ENCODE measurements around the gene HDAC7.
A peak's percentile ranks its signal among the peaks of the same experiment; 100 is the strongest.

HDAC7 gene

DNA sequence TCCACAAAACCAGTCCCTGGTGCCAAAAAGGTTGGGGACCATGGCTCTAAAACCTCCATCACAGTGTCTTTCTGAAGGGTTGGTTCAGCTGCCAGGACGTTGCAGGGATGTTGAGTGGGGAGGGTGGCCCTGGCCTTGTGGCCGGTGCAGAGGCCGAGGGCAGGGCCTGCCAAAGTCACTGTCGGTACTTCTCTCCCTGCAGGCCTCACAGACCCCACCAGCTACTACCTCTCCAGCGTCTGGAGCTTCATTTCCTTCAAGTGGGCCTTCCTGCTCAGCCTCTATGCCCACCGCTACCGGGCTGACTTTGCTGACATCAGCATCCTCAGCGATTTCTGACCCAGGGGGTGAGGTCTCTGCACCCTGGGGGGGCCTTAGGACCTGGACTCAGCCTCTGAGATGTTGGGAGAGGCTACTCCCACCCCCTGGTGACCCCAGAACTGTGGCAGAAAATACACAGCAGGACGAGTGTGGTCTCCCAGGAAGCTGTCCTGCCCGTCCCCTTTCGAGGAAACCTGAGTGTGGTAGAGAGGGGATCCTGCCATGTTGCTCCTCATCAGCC lies 39.7 kb downstream of the HDAC7 start:
- TF ChIP-seq FOXM1 (IDR thresholded peaks at IDR 0.05; ENCODE audit: borderline replicate concordance, low read depth) (no peak), TEAD4 (IDR thresholded peaks at IDR 0.05) (no peak), TCF12 (IDR thresholded peaks at IDR 0.05; ENCODE audit: low read depth) (no peak), NFIC (IDR thresholded peaks at IDR 0.05) (no peak), EP300 (IDR thresholded peaks at IDR 0.05; ENCODE audit: borderline replicate concordance) (no peak), ZBTB7A (IDR thresholded peaks at IDR 0.05; ENCODE audit: low read depth) (no peak), TAF1 (IDR thresholded peaks at IDR 0.05; ENCODE audit: low read depth) (no peak), CEBPB (IDR thresholded peaks at IDR 0.05) (no peak), YY1 (IDR thresholded peaks at IDR 0.05; ENCODE audit: low read depth) (no peak), RAD21 (IDR thresholded peaks at IDR 0.05; ENCODE audit: low read depth) (no peak), CREB1 (IDR thresholded peaks at IDR 0.05; ENCODE audit: low read depth) (no peak), EGR1 (IDR thresholded peaks at IDR 0.05) (no peak)
- TF ChIP-seq, protein P1, sequence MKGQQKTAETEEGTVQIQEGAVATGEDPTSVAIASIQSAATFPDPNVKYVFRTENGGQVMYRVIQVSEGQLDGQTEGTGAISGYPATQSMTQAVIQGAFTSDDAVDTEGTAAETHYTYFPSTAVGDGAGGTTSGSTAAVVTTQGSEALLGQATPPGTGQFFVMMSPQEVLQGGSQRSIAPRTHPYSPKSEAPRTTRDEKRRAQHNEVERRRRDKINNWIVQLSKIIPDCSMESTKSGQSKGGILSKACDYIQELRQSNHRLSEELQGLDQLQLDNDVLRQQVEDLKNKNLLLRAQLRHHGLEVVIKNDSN (IDR thresholded peaks at IDR 0.05) = no peak
- TF ChIP-seq, protein P2, sequence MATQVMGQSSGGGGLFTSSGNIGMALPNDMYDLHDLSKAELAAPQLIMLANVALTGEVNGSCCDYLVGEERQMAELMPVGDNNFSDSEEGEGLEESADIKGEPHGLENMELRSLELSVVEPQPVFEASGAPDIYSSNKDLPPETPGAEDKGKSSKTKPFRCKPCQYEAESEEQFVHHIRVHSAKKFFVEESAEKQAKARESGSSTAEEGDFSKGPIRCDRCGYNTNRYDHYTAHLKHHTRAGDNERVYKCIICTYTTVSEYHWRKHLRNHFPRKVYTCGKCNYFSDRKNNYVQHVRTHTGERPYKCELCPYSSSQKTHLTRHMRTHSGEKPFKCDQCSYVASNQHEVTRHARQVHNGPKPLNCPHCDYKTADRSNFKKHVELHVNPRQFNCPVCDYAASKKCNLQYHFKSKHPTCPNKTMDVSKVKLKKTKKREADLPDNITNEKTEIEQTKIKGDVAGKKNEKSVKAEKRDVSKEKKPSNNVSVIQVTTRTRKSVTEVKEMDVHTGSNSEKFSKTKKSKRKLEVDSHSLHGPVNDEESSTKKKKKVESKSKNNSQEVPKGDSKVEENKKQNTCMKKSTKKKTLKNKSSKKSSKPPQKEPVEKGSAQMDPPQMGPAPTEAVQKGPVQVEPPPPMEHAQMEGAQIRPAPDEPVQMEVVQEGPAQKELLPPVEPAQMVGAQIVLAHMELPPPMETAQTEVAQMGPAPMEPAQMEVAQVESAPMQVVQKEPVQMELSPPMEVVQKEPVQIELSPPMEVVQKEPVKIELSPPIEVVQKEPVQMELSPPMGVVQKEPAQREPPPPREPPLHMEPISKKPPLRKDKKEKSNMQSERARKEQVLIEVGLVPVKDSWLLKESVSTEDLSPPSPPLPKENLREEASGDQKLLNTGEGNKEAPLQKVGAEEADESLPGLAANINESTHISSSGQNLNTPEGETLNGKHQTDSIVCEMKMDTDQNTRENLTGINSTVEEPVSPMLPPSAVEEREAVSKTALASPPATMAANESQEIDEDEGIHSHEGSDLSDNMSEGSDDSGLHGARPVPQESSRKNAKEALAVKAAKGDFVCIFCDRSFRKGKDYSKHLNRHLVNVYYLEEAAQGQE (IDR thresholded peaks at IDR 0.05; ENCODE audit: low read depth) = no peak
- TF ChIP-seq, protein P3, sequence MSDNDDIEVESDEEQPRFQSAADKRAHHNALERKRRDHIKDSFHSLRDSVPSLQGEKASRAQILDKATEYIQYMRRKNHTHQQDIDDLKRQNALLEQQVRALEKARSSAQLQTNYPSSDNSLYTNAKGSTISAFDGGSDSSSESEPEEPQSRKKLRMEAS (IDR thresholded peaks at IDR 0.05) = no peak

DNA sequence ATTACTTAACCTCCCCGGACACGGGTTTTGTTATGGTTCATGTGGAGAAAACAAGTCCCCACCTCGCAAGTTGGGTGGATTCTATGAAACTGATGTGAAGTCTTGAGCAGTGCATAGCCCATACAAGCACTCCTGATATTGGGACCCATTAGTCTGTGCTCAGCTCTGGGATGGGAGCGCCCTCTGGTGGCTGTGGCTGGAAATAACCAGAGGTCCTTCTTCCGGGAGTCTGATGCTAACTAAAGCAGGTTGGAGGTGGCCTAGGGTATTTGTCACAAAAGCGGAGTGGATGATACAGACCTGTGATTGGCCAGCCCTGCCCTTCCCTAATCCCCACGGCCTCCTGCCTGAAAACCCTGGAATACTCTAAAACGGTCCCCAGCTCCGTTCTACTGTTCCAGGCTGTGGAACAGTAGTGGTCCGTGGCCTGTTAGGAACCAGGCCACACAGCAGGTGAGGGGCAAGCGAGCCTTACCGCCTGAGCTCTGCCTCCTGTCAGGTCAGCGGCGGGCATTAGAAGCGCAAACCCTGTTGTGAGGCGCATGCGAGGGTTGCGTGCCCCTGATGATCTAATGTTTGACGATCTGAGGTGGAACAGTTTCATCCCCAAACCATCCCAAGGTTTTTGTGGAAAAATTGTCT lies 40.3 kb downstream of the HDAC7 start:
- TF ChIP-seq, protein P1 (IDR thresholded peaks at IDR 0.05) = no peak
- TF ChIP-seq ZBTB7A (IDR thresholded peaks at IDR 0.05; ENCODE audit: low read depth) (no peak), CEBPB (IDR thresholded peaks at IDR 0.05) (no peak), TAF1 (IDR thresholded peaks at IDR 0.05; ENCODE audit: low read depth) (no peak), EP300 (IDR thresholded peaks at IDR 0.05; ENCODE audit: borderline replicate concordance) (0 out of 2 replicates have a peak, but pooled peaks have one; percentile 6), EGR1 (IDR thresholded peaks at IDR 0.05) (no peak), TCF12 (IDR thresholded peaks at IDR 0.05; ENCODE audit: low read depth) (no peak), TEAD4 (IDR thresholded peaks at IDR 0.05) (no peak), FOXM1 (IDR thresholded peaks at IDR 0.05; ENCODE audit: borderline replicate concordance, low read depth) (no peak), RAD21 (IDR thresholded peaks at IDR 0.05; ENCODE audit: low read depth) (peak; percentile 97), CREB1 (IDR thresholded peaks at IDR 0.05; ENCODE audit: low read depth) (no peak)

DNA sequence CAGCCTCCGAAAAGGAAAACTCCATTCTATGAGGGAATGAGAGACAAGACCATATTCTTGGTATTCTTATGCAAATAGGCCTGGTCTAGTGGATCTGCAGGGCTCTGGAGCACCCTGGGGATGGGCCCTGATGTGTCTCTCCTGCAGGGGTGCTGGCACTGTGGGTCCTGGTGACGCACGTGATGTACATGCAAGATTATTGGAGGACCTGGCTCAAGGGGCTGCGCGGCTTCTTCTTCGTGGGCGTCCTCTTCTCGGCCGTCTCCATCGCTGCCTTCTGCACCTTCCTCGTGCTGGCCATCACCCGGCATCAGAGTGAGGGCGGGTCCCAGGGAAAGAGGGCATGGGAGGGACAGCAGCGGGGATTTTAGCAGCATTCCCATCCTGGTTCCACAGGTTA lies 40.8 kb downstream of the HDAC7 start:
- TF ChIP-seq YY1 (IDR thresholded peaks at IDR 0.05; ENCODE audit: low read depth) = no peak
- TF ChIP-seq FOXM1 (IDR thresholded peaks at IDR 0.05; ENCODE audit: borderline replicate concordance, low read depth) = no peak
- TF ChIP-seq RAD21 (IDR thresholded peaks at IDR 0.05; ENCODE audit: low read depth) = no peak
- TF ChIP-seq, protein P1 (IDR thresholded peaks at IDR 0.05) = no peak
- TF ChIP-seq TAF1 (IDR thresholded peaks at IDR 0.05; ENCODE audit: low read depth) = no peak
- no peak; the same call in 1 of the 2 replicates for TF ChIP-seq EP300 (IDR thresholded peaks at IDR 0.05; ENCODE audit: borderline replicate concordance)
- TF ChIP-seq ZBTB7A (IDR thresholded peaks at IDR 0.05; ENCODE audit: low read depth) = no peak

DNA sequence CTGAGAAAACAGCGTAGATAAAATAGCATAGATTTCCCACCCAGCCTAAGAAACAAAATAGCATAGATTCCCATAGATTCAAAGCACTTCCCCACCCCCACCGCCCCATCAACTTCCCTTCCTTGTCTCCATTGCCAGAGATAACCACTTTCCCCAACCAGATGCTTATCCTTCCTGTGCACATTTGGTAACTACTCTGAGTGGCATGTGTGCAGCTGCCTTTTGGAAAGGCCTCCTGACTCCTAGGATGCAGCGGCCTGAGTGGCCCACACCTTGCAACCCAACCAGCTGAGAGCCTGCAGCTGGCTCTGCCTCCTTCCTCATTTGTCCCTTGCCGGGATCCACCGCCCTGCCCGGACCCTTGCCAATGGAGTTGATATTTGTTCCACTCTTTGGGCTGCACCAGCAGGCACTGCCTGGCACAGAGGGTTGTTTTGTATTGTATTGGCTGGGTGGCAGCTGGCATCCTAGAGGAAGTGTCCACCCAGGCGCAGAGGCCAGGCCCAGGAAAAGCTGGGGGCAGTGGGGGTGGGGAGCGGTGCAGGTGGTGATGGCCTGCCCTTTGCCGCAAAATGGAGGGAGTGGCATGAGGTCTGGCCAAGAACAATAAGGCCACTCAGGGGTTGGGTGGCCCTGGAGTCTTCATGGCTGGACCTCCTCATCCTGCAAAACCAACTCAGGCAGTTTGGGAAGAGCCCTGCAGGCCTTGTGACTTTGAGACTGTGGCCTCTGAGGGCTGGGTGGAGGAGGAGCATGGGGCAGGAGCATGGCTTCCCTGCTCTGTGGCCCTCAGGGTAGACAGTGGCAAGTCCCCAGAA lies 41.8 kb downstream of the HDAC7 start:
- TF ChIP-seq FOXM1 (IDR thresholded peaks at IDR 0.05; ENCODE audit: borderline replicate concordance, low read depth) = no peak
- TF ChIP-seq, protein P1 (IDR thresholded peaks at IDR 0.05) = peak; percentile 16; the same call in 1 of the 2 replicates
- no peak for TF ChIP-seq CREB1 (IDR thresholded peaks at IDR 0.05; ENCODE audit: low read depth)
- TF ChIP-seq NFIC (IDR thresholded peaks at IDR 0.05) = peak; percentile 57
- TF ChIP-seq CEBPB (IDR thresholded peaks at IDR 0.05) = no peak
- 0 out of 2 replicates have a peak, but pooled peaks have one; percentile 59 for TF ChIP-seq ZBTB7A (IDR thresholded peaks at IDR 0.05; ENCODE audit: low read depth)
- no peak; the same call in 1 of the 2 replicates for TF ChIP-seq RAD21 (IDR thresholded peaks at IDR 0.05; ENCODE audit: low read depth)
- TF ChIP-seq TCF12 (IDR thresholded peaks at IDR 0.05; ENCODE audit: low read depth) = peak; percentile 71; the same call in 1 of the 2 replicates
- peak; percentile 39 for TF ChIP-seq TEAD4 (IDR thresholded peaks at IDR 0.05)
- TF ChIP-seq, protein P2 (IDR thresholded peaks at IDR 0.05; ENCODE audit: low read depth) = no peak
- peak; percentile 64 for TF ChIP-seq EP300 (IDR thresholded peaks at IDR 0.05; ENCODE audit: borderline replicate concordance)
- TF ChIP-seq TAF1 (IDR thresholded peaks at IDR 0.05; ENCODE audit: low read depth) = no peak
- TF ChIP-seq YY1 (IDR thresholded peaks at IDR 0.05; ENCODE audit: low read depth) = no peak; the same call in 1 of the 2 replicates
- TF ChIP-seq EGR1 (IDR thresholded peaks at IDR 0.05) = peak; percentile 31; the same call in 1 of the 2 replicates
- TF ChIP-seq, protein P3 (IDR thresholded peaks at IDR 0.05) = peak; percentile 55
